ENCODE data around the gene CHCHD6. TPM values are rescaled to one million over a fixed set of nuclear protein-coding genes. Genes with fewer than 3 reads are reported as not detected.

The CHCHD6 gene
- total RNA-seq, 2 experiments from 2014 or later, result 17.2 to 17.7 TPM

- intact Hi-C loops (cut with micrococcal nuclease), result no loop called here
- Mint-ChIP-seq H3K27me3 (ENCODE audit: low read depth) (no peaks in the 10 kb centered on the region), H3K27ac (no peak overlapping the region), H3K4me3 (no peak overlapping the region), H3K9me3 (no peaks in the 10 kb centered on the region), H3K36me3 (ENCODE audit: low read depth) (peaks cover 2% of the 10 kb centered on the region), H3K4me1 (ENCODE audit: low read depth) (no peaks in the 10 kb centered on the region)
- CTCF ChIA-PET, result interaction anchor here (0.6 to 0.7 kb wide), 3 partner anchors 14 to 1954 kb away, joined by 3 read pairs; no protein-coding TSS in a partner anchor
- no peak for DNase-seq
Observed at GRCh38 chr3:126718561-126719445, 14.8 kb downstream of the CHCHD6 start.

DNA sequence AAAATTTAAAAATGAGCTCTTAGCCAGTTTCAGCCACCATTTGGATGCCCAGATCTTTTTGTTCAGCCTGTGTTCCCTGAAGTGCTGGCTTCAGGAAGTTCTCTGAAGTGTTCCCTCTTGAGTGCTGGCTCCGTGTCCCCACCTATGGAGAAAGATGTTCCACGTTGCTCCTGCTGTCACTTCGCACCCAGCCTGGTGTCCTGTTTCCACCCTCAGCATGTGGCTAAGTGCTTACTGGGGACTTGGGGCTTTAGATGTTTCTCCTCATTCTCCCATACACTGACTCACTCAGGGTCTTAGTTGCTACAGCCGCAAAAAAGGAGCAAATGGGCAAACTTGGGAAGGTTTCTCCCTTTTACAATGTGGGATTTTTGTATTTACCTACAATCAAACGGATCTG, 16.6 kb downstream of the CHCHD6 start:
- H3K4me3 Mint-ChIP-seq, result no peak overlapping the region
- H3K27me3 Mint-ChIP-seq (ENCODE audit: low read depth), result no peaks in the 10 kb centered on the region
- no peaks in the 10 kb centered on the region for H3K4me1 Mint-ChIP-seq (ENCODE audit: low read depth)
- no peak overlapping the region for H3K27ac Mint-ChIP-seq
- peaks cover 5% of the 10 kb centered on the region for H3K9me3 Mint-ChIP-seq
- H3K36me3 Mint-ChIP-seq (ENCODE audit: low read depth), result peaks cover 10% of the 10 kb centered on the region
- intact Hi-C loops (cut with micrococcal nuclease), result no loop called here
- CTCF ChIA-PET, result no interaction called here
- DNase-seq, result no peak

- H3K4me1 Mint-ChIP-seq (ENCODE audit: low read depth), result no peaks in the 10 kb centered on the region
- no peaks in the 10 kb centered on the region for H3K27me3 Mint-ChIP-seq (ENCODE audit: low read depth)
- CTCF ChIA-PET, result no interaction called here
- no peak for DNase-seq
- peaks cover 14% of the 10 kb centered on the region for H3K36me3 Mint-ChIP-seq (ENCODE audit: low read depth)
- no peak overlapping the region for H3K27ac Mint-ChIP-seq
- intact Hi-C loops (cut with micrococcal nuclease), result no loop called here
- H3K4me3 Mint-ChIP-seq, result no peak overlapping the region
- peaks cover 5% of the 10 kb centered on the region for H3K9me3 Mint-ChIP-seq
Observed at GRCh38 chr3:126721246-126721645, 17.2 kb downstream of the CHCHD6 start.

DNA sequence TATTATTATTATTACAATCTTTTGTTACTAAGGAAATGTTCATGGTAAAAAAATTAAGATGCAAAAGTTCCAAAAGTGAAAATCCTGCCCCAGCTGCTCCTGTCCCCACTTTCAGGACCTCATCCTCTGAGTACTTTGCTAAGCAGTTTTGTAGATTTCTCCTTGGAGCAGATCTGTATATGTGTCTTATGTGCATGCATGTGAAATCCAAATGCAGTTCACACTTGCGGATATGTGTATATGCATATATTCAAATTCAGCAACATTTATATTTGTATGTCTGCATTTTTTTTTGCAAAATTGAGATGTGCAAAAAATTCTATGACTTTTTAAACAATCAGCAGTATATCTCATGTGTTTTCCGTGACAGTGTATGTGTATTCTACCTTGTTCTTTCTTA, 19.2 kb downstream of the CHCHD6 start:
- Mint-ChIP-seq H3K27me3 (ENCODE audit: low read depth) (no peaks in the 10 kb centered on the region), H3K4me1 (ENCODE audit: low read depth) (peaks cover 2% of the 10 kb centered on the region), H3K27ac (no peak overlapping the region), H3K4me3 (no peak overlapping the region), H3K36me3 (ENCODE audit: low read depth) (peaks cover 27% of the 10 kb centered on the region), H3K9me3 (peaks cover 5% of the 10 kb centered on the region)
- intact Hi-C loops (cut with micrococcal nuclease), result no loop called here
- DNase-seq, result no peak
- CTCF ChIA-PET, result no interaction called here

DNA sequence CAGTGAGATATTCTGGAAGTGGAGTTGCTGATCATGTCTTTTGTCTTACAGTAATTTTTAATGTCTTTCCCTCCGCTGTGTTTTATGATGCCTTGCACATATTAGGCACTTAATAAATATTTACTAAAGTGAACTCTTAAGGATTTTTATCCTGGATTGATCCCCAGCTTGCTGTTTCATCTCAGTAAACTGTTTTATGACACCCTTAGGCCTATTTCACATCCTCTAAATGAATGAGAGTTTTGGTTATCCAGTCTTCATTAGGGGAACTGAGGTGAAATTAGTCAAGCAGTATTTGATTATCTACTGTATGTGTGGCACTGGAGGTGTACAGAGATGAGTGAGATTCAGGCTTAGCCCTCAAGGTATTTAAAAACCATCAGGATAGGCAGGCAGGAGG, 19.8 kb downstream of the CHCHD6 start:
- H3K4me1 Mint-ChIP-seq (ENCODE audit: low read depth), result peaks cover 2% of the 10 kb centered on the region
- no peaks in the 10 kb centered on the region for H3K27me3 Mint-ChIP-seq (ENCODE audit: low read depth)
- intact Hi-C loops (cut with micrococcal nuclease), result no loop called here
- no peak overlapping the region for H3K27ac Mint-ChIP-seq
- no peak for DNase-seq
- no peak overlapping the region for H3K4me3 Mint-ChIP-seq
- peaks cover 5% of the 10 kb centered on the region for H3K9me3 Mint-ChIP-seq
- H3K36me3 Mint-ChIP-seq (ENCODE audit: low read depth), result peaks cover 30% of the 10 kb centered on the region
- CTCF ChIA-PET, result no interaction called here

GRCh38 chr3:126728680-126729079, 24.6 kb downstream of the CHCHD6 start:
- intact Hi-C loops (cut with micrococcal nuclease), result no loop called here
- CTCF ChIA-PET, result no interaction called here
- DNase-seq, result no peak
- H3K27me3 Mint-ChIP-seq (ENCODE audit: low read depth), result no peaks in the 10 kb centered on the region
- no peak overlapping the region for H3K27ac Mint-ChIP-seq
- H3K36me3 Mint-ChIP-seq (ENCODE audit: low read depth), result peaks cover 42% of the 10 kb centered on the region
- H3K4me3 Mint-ChIP-seq, result no peak overlapping the region
- peaks cover 5% of the 10 kb centered on the region for H3K9me3 Mint-ChIP-seq
- peaks cover 5% of the 10 kb centered on the region for H3K4me1 Mint-ChIP-seq (ENCODE audit: low read depth)

- intact Hi-C loops (cut with micrococcal nuclease), result no loop called here
- H3K27me3 Mint-ChIP-seq (ENCODE audit: low read depth), result no peaks in the 10 kb centered on the region
- H3K9me3 Mint-ChIP-seq, result no peaks in the 10 kb centered on the region
- DNase-seq, result no peak
- CTCF ChIA-PET, result no interaction called here
- H3K4me1 Mint-ChIP-seq (ENCODE audit: low read depth), result peaks cover 5% of the 10 kb centered on the region
- H3K4me3 Mint-ChIP-seq, result no peak overlapping the region
- H3K36me3 Mint-ChIP-seq (ENCODE audit: low read depth), result peaks cover 50% of the 10 kb centered on the region
- H3K27ac Mint-ChIP-seq, result no peak overlapping the region
Observed at GRCh38 chr3:126730376-126730775, 26.3 kb downstream of the CHCHD6 start.

DNA sequence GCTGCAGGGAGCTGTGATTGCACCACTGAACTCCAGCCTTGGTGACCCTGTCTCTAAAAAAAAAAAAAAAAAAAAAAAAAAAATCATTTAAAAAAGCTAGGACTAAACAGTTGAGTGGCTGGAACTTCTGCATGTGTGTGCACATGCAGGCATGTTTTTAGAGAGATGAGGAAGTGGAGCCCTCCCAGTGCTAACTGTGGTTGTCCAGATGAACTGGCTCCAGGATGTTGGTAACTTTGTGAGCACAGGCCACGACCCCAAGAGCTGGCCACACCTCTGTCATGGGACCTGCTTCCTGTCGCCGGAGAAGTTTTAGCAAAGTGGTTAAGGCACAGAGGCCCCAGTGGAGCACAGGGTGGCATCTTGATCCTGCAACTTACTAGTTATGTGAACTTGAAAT, 27.0 kb downstream of the CHCHD6 start:
- Mint-ChIP-seq H3K36me3 (ENCODE audit: low read depth) (peaks cover 53% of the 10 kb centered on the region), H3K9me3 (no peaks in the 10 kb centered on the region), H3K27ac (no peak overlapping the region), H3K4me3 (no peak overlapping the region), H3K4me1 (ENCODE audit: low read depth) (peaks cover 5% of the 10 kb centered on the region), H3K27me3 (ENCODE audit: low read depth) (no peaks in the 10 kb centered on the region)
- CTCF ChIA-PET, result no interaction called here
- DNase-seq, result no peak
- intact Hi-C loops (cut with micrococcal nuclease), result no loop called here

DNA sequence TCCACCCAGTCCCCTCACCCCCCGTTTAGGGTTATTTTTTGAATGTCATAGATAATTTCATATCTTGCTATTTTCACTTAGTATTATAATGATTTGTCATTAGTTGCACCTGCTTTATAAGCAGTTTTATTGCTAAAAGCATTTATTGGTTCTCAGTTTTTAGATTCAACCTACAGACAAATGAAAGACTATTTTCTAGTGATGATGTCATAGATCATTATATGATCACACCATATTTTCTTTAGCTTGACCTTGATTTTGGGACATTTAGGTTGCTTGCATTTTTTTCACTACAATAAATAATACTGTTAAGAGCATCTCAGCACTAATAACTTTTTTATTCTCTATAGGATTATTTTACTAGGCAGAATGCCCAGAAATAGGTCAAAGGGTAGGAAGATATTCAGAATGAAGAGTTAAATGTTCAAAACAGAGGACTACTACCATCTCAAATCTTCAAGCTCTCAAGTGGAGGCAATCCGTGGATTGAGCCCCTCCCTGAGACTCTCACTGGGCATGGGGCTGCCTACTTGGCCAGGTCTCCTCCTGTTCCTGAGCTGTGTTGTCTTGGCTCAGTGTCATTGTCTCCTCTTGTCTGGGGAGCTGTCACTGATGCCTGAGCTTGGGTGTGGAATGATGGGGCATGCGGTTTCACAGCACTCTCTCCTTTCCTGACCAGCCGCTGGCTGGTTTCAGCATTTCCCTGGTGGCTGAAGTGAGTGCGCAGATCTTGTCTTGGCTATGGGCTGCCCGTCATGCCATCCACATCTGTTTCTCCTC, 28.4 kb downstream of the CHCHD6 start:
- peaks cover 2% of the 10 kb centered on the region for H3K9me3 Mint-ChIP-seq
- intact Hi-C loops (cut with micrococcal nuclease), result no loop called here
- H3K27me3 Mint-ChIP-seq (ENCODE audit: low read depth), result no peaks in the 10 kb centered on the region
- CTCF ChIA-PET, result interaction anchor here (0.7 kb wide), 1 partner anchor 14 kb away, joined by 3 read pairs; no protein-coding TSS in a partner anchor
- H3K4me3 Mint-ChIP-seq, result no peak overlapping the region
- peaks cover 55% of the 10 kb centered on the region for H3K36me3 Mint-ChIP-seq (ENCODE audit: low read depth)
- DNase-seq, result no peak
- peaks cover 5% of the 10 kb centered on the region for H3K4me1 Mint-ChIP-seq (ENCODE audit: low read depth)
- no peak overlapping the region for H3K27ac Mint-ChIP-seq

- intact Hi-C loops (cut with micrococcal nuclease), result no loop called here
- Mint-ChIP-seq H3K4me1 (ENCODE audit: low read depth) (peaks cover 4% of the 10 kb centered on the region), H3K9me3 (peaks cover 4% of the 10 kb centered on the region), H3K27me3 (ENCODE audit: low read depth) (no peaks in the 10 kb centered on the region), H3K4me3 (no peak overlapping the region), H3K36me3 (ENCODE audit: low read depth) (peaks cover 58% of the 10 kb centered on the region), H3K27ac (no peak overlapping the region)
- no peak for DNase-seq
- CTCF ChIA-PET, result interaction anchor here (0.7 kb wide), 1 partner anchor 15 kb away, joined by 3 read pairs; no protein-coding TSS in a partner anchor
Observed at GRCh38 chr3:126733061-126733430, 29.0 kb downstream of the CHCHD6 start.

DNA sequence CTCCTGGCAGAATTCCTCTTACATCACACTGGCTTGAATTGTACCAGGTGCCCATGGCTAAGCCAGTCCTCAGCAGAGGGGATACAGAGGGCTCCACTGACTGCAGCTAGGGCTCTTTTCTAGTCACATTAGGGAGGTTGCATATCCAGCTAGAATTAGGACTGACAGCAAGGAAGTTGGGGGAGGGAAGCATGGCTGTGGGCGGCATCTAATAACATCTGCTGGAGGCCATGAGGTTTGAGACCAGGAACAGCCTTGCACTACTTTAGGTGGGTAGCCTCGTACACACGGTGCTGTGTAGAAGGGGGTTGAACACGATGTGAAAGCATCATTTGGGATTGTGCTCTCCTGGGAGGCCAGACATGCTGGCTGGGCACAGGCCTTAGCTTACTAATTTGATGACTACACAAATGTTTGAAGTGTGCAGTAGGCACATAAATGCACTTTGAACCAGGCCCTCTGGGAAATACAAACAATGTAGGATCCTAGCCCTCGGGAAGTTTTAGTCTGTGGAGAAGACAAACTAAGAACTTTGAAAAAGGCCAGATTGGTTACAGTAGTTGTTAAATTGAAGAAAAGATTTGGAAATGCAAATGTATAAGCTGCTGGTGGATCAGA, 30.2 kb downstream of the CHCHD6 start:
- no peak overlapping the region for H3K4me3 Mint-ChIP-seq
- peaks cover 3% of the 10 kb centered on the region for H3K4me1 Mint-ChIP-seq (ENCODE audit: low read depth)
- CTCF ChIA-PET, result no interaction called here
- intact Hi-C loops (cut with micrococcal nuclease), result no loop called here
- peaks cover 64% of the 10 kb centered on the region for H3K36me3 Mint-ChIP-seq (ENCODE audit: low read depth)
- no peak overlapping the region for H3K27ac Mint-ChIP-seq
- peaks cover 11% of the 10 kb centered on the region for H3K9me3 Mint-ChIP-seq
- no peaks in the 10 kb centered on the region for H3K27me3 Mint-ChIP-seq (ENCODE audit: low read depth)
- DNase-seq, result no peak

DNA sequence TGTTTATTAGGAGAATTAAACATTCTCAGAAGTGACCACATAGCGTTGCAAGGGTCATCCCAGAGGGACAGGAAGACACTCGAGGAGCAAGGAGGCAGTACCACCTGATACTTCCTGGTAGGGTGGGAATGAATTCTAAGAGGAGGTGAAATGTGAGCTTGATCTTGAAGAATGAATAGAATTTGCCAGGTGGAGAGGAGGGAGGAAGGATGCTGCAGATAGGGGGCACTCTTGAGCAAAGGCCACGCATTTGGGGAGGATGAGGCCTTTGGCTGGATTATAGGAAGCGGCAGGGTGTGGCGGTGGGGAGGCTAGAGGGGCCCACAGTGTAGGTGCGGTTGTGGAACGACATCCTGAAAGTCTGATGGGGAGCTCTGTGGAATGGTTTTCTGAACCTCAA, 33.5 kb downstream of the CHCHD6 start:
- Mint-ChIP-seq H3K4me1 (ENCODE audit: low read depth) (no peaks in the 10 kb centered on the region), H3K36me3 (ENCODE audit: low read depth) (peaks cover 71% of the 10 kb centered on the region), H3K27ac (no peak overlapping the region), H3K9me3 (peaks cover 14% of the 10 kb centered on the region), H3K27me3 (ENCODE audit: low read depth) (no peaks in the 10 kb centered on the region), H3K4me3 (no peak overlapping the region)
- CTCF ChIA-PET, result interaction anchor here (0.6 kb wide), 1 partner anchor 14 kb away, joined by 3 read pairs; no protein-coding TSS in a partner anchor
- DNase-seq, result no peak
- intact Hi-C loops (cut with micrococcal nuclease), result no loop called here

All from activated naive CD4-positive, alpha-beta T cell treated with anti-CD3 and anti-CD28 coated beads for 36 hours (primary cell).